GM19455 (cell line): ENCODE results near the gene NME3.

Experiments
- ATAC-seq: cut with Tn5 transposase; IDR thresholded peaks from one replicate; pipeline ENCODE4 v1.9.1; 2021; ENCODE audit not compliant: unreplicated experiment

NME3 gene

GRCh38 chr16:1729445-1729844 lies 41.9 kb downstream of the NME3 start:
- ATAC-seq: no peak

GRCh38 chr16:1729026-1729425 lies 42.3 kb downstream of the NME3 start:
- no peak for ATAC-seq

GRCh38 chr16:1727651-1728624 lies 43.4 kb downstream of the NME3 start:
- no peak for ATAC-seq

GRCh38 chr16:1726661-1727502 lies 44.5 kb downstream of the NME3 start:
- ATAC-seq: no peak

GRCh38 chr16:1724491-1724890 lies 46.9 kb downstream of the NME3 start:
- no peak for ATAC-seq

- no peak for ATAC-seq
These were observed 47.7 kb downstream of the NME3 start for GRCh38 chr16:1723450-1724147.

- no peak for ATAC-seq
These were observed 50.0 kb downstream of the NME3 start for GRCh38 chr16:1721372-1721771.
